ENCODE measurements around the gene KDM4F. TPM values are rescaled to one million over a fixed set of nuclear protein-coding genes. Genes with fewer than 3 reads are reported as not detected.

KDM4F gene
- polyA plus RNA-seq, 1 donor from 2014 or later: not detected

- TF ChIP-seq RAD21 (conservative IDR thresholded peaks at IDR 0.05) (no peak), REST (IDR thresholded peaks at IDR 0.05; ENCODE audit: borderline replicate concordance) (no peak), EZH2 (IDR thresholded peaks at IDR 0.05; ENCODE audit: borderline replicate concordance, insufficient read depth, low read length, poor library complexity, severe bottlenecking) (no peak), POLR2AphosphoS5 (IDR thresholded peaks at IDR 0.05) (no peak), MXI1 (conservative IDR thresholded peaks at IDR 0.05; ENCODE audit: poor library complexity, severe bottlenecking) (no peak), EP300 (conservative IDR thresholded peaks at IDR 0.05; ENCODE audit: poor library complexity, severe bottlenecking) (no peak), CTCF (IDR thresholded peaks at IDR 0.05; ENCODE audit: poor library complexity, severe bottlenecking) (no peak), SMC3 (conservative IDR thresholded peaks at IDR 0.05; ENCODE audit: poor library complexity) (no peak), TAF1 (IDR thresholded peaks at IDR 0.05; ENCODE audit: low read depth) (no peak)
- Histone ChIP-seq H3K79me2 (replicated peaks; ENCODE audit: insufficient read depth, low read length) (no peaks in the 10 kb centered on the region), H3K4me3 (ENCODE audit: low read length) (no peak overlapping the region), H3K9ac (ENCODE audit: low read length) (no peak overlapping the region), H3K9me2 (ENCODE audit: insufficient read depth, low read length) (no peaks in the 10 kb centered on the region), H3K9me3 (ENCODE audit: low read length) (no peaks in the 10 kb centered on the region), H4K20me1 (ENCODE audit: insufficient read depth) (no peaks in the 10 kb centered on the region), H3K36me3 (ENCODE audit: insufficient read depth, low read length) (no peaks in the 10 kb centered on the region), H3F3A (ENCODE audit: insufficient read depth, low read length, poor library complexity, severe bottlenecking) (no peaks in the 10 kb centered on the region), H3K4me2 (ENCODE audit: low read length) (no peak overlapping the region), H3K27ac (ENCODE audit: low read length) (no peak overlapping the region), H2AFZ (ENCODE audit: low read depth, low read length) (no peak overlapping the region), H3K27me3 (ENCODE audit: insufficient read depth, low read depth, low read length) (no peaks in the 10 kb centered on the region)
Observed at GRCh38 chr11:95098826-95099225, 49.6 kb downstream of the KDM4F start.

GRCh38 chr11:95100191-95100648, 51.0 kb downstream of the KDM4F start:
- H3K9me3 ChIP-seq (ENCODE audit: low read length): no peaks in the 10 kb centered on the region

More at GRCh38 chr11:95100191-95100648, 51.0 kb downstream of the KDM4F start:
- Histone ChIP-seq H3K27me3 (ENCODE audit: insufficient read depth, low read depth, low read length) (no peaks in the 10 kb centered on the region), H3K9me2 (ENCODE audit: insufficient read depth, low read length) (no peaks in the 10 kb centered on the region), H3K36me3 (ENCODE audit: insufficient read depth, low read length) (no peaks in the 10 kb centered on the region), H3K4me2 (ENCODE audit: low read length) (no peak overlapping the region), H2AFZ (ENCODE audit: low read depth, low read length) (no peak overlapping the region), H3K9ac (ENCODE audit: low read length) (no peak overlapping the region), H3K27ac (ENCODE audit: low read length) (no peak overlapping the region), H3F3A (ENCODE audit: insufficient read depth, low read length, poor library complexity, severe bottlenecking) (no peaks in the 10 kb centered on the region), H3K4me3 (ENCODE audit: low read length) (no peak overlapping the region), H3K79me2 (replicated peaks; ENCODE audit: insufficient read depth, low read length) (no peaks in the 10 kb centered on the region), H4K20me1 (ENCODE audit: insufficient read depth) (no peaks in the 10 kb centered on the region)
- TF ChIP-seq SMC3 (conservative IDR thresholded peaks at IDR 0.05; ENCODE audit: poor library complexity) (no peak), EP300 (conservative IDR thresholded peaks at IDR 0.05; ENCODE audit: poor library complexity, severe bottlenecking) (no peak), TAF1 (IDR thresholded peaks at IDR 0.05; ENCODE audit: low read depth) (no peak), CTCF (IDR thresholded peaks at IDR 0.05; ENCODE audit: poor library complexity, severe bottlenecking) (no peak), RAD21 (conservative IDR thresholded peaks at IDR 0.05) (no peak), MXI1 (conservative IDR thresholded peaks at IDR 0.05; ENCODE audit: poor library complexity, severe bottlenecking) (no peak)

Other genes starting within 250 kb of the KDM4F start
- gene CWC15, start 75.9 kb upstream of the KDM4F start, polyA plus RNA-seq: 105 and 151 TPM in 2 replicates
- gene KDM4D, start 75.7 kb upstream of the KDM4F start, polyA plus RNA-seq: 1.3 and 1.5 TPM in 2 replicates
- gene KDM4E, start 24.2 kb upstream of the KDM4F start, polyA plus RNA-seq: not detected in 2 replicates
- gene SRSF8, start 17.5 kb downstream of the KDM4F start, polyA plus RNA-seq: 44.6 and 54.6 TPM in 2 replicates
- 3.1 and 4.9 TPM in 2 replicates for gene ENDOD1, start 40.4 kb downstream of the KDM4F start, polyA plus RNA-seq
- 9.4 and 11.1 TPM in 2 replicates for gene SESN3, start 181.8 kb downstream of the KDM4F start, polyA plus RNA-seq

All from neural cell (in vitro differentiated cells).